Measurements from ENCODE around the gene RAB11FIP2.
A peak's percentile ranks its signal among the peaks of the same experiment; 100 is the strongest.

The RAB11FIP2 gene

DNA sequence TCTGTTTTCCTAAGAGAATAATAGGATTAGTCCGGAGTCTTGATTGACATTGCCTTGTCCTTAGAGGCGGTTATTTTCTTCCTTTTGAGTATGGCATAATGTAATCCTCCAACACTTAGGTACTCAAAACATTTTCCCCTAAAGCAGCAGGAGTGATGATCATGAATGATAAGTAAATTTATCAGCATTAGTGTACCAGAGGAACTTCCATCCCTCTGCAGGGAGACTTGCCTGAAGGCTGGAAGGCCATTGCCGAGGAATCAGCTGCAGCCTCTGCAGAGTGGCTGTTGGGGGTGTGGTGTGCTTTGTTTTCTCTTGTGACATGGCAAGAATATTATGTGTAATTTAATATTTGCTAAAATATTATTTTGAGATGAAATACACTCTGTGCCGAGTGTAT lies 56.8 kb downstream of the RAB11FIP2 start:
- intact Hi-C loops (cut with DNase I), result no loop called here
- DNase-seq, result peak in 1 of 10 donors; percentile 11

DNA sequence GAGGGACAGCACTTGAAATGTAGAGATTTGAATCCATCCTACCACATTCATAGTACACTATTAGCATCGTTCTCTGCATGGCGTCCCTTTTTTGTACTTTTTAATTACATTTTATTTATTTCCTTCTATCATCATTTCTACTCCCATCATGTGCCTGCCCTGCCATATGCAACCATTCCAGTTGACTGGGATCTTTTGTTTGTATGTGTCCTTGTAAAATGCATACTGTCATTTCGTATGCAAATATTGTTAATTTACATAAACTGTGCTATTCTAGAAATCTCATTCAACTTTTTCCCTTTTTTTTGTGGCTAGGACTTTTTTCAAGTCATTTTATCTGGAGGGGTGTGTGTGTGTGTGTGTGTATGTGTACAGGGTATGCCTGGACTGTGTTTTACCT lies 57.9 kb downstream of the RAB11FIP2 start:
- no peak for DNase-seq
- intact Hi-C loops (cut with DNase I), result no loop called here

DNA sequence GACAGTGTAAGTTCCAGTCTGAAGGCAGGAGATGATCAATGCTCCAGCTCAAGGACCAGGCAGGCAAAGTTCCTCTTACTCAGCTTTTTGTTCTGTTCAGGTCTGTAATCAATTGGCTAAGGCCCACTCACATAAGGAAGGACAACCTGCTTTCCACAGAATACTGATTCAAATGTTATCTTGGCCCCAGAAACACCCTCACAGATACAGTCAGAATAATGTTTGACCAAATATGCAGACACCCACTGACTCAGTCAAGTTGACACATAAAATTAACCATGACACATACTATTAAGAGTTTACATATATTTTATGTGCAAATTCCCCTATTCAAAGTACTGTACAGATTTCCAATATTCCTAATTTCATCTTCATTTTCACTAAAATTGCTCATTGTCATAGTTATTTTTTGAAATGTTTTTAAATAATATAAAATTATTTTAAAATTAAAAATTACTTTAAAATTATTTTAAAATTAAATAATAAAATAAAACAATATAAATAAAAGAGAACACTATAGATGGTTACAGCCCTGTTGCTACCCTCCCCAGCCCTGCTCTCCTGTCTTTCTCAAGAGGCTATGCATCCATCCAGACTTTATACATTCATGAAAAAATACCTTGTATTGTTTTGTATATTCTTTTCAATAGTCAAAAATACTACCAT lies 59.4 kb downstream of the RAB11FIP2 start:
- intact Hi-C loops (cut with DNase I), result no loop called here

DNA sequence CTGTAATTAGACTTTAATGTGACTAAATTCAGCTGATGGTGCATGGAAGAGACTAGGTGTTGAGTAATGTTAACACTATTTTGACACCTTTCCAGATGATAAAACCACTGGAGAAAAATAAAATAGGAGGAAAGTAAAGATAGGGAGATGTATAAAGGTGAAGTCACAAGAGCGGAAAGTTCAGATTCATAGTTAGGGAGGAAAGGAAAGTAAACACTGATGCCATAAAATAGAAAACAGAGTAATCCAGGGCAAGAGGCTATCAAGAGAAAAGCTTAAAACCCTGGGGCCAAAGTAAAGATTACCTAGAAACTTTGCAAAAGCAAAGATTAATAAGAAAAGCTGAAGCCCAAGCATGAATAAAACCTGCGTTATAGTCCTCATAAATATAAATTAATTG lies 62.8 kb downstream of the RAB11FIP2 start:
- no peak for DNase-seq
- intact Hi-C loops (cut with DNase I), result no loop called here

More for the DNA sequence above, 59.4 kb downstream of the RAB11FIP2 start:
- no peak for DNase-seq

DNA sequence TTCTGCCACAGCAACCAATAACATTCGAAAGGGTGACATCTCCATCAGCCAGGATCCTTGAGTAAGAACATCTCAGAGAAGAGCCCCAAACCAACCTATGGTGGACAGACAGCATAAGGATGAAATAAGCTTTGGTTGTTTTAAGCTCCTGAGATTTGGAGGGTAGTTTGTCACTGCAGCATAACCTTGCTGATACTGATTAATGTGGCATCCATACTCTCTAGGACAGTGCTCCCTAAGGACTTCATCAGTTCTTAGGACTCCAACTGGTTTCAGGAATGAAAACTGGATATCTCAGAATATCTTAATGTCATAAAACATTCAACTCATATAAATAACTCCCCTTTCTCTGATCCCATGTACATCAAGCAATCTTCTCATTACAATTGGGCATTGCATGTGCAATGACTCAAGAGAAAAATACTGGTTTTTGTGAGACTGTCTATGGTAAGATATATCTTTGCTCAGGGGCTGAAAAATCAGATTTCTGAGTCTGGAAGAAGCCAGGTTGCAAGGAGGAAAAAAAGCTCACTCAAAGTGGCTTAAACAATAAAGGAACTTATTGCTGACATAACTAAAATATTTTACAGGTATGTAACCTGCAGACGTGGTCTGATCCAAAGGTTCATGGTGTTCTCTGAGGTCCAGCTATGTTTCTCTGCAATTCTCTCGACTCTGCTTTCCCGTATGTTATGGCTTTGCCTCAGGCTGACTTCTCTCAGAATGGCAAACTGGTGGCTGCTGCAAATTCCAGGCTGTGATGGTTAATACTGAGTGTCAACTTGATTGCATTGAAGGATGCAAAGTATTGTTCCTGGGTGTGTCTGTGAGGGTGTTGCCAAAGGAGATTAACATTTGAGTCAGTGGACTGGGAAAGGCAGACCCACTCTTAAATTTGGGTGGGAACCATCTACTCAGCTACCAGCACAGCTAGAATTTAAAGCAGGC lies 65.7 kb downstream of the RAB11FIP2 start:
- intact Hi-C loops (cut with DNase I), result no loop called here
- DNase-seq, result no peak

DNA sequence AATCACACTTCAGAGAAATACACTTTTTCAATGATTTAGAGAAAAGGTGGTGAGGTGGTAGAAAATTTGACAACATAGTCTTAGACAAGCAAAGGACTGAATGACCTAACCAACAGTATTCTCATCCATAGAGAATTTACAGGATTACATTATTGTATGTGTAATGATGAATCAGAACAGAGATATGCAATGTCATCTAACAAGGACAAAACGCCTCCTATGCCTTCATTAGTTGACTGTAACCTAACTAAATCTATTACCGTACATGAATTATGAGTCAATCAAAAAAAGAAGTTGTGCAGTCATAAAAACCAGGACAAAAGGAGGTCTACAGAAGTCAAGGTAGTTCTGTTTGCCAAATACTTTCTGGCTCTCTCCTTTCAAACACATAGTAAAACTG lies 66.5 kb downstream of the RAB11FIP2 start:
- no peak for DNase-seq
- intact Hi-C loops (cut with DNase I), result no loop called here

DNA sequence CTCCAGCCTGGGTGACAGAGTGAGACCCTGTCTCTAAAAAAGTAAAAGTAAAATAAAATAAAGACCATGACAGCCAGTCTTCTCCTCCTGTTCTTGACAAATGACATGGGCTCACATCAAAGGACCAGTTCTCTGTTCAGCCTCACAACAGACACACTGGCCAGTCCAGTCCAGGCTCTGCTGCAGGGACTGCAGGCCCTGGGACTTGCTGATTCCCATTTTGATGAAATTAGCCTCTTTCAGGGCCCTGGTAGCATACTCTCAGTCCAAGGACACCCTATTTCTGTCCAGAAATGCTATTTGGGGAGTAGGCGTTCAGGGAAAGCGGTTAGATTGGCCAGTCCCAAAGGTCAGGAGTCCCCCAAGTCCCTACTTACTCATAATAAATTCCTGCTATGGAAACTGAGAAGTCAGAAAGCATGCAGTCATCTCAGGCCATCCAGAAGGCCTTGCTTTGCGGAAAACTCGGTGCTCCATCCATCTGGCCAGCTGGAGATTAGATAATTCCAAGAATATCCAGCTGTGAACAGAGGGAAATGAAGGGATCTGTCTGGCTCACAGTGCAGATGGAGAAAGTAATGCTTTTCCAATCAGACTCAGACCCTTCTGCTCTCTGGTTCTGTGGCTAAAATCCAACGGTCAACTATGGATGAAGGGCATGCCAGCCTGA lies 74.4 kb downstream of the RAB11FIP2 start:
- DNase-seq, result no peak

DNA sequence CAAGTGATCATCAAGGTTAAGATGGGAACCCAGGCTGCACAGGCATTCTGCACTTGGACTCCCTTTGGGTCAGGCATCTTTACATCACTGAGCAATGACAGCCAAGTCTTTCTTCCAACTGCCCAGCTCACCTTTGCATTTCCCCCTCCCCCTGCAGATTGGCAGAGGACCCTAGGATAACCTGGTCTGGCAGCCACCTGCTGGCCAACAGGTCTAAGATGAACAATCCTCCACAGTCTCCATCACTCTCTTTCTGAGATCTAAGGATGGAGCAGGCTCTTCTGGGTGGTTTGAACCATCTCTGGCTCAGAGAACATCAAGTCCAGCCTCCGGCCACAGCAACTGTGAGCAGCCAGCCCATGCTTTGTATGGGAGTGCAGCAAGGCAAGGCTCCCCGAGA lies 75.8 kb downstream of the RAB11FIP2 start:
- intact Hi-C loops (cut with DNase I), result no loop called here
- no peak for DNase-seq

More for the DNA sequence above, 74.4 kb downstream of the RAB11FIP2 start:
- intact Hi-C loops (cut with DNase I), result no loop called here

DNA sequence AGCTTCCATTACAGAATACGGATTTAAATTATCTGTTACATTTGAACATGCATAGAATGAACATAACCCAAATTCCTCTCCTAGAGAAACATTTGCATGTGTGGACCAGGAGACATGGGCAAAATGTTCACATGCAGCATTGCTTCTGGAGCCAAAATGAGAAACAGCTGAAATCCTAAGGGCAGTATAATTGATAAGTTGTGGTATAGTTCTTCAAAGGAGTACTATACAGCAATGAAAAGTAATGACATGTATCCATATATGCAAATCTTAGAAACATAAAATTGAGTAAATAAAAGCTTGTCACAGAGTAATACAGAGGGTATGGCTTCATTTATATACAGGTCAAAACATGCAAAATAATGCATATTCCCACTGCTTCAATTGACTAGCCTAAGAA lies 77.1 kb downstream of the RAB11FIP2 start:
- intact Hi-C loops (cut with DNase I), result no loop called here
- DNase-seq, result no peak

DNA sequence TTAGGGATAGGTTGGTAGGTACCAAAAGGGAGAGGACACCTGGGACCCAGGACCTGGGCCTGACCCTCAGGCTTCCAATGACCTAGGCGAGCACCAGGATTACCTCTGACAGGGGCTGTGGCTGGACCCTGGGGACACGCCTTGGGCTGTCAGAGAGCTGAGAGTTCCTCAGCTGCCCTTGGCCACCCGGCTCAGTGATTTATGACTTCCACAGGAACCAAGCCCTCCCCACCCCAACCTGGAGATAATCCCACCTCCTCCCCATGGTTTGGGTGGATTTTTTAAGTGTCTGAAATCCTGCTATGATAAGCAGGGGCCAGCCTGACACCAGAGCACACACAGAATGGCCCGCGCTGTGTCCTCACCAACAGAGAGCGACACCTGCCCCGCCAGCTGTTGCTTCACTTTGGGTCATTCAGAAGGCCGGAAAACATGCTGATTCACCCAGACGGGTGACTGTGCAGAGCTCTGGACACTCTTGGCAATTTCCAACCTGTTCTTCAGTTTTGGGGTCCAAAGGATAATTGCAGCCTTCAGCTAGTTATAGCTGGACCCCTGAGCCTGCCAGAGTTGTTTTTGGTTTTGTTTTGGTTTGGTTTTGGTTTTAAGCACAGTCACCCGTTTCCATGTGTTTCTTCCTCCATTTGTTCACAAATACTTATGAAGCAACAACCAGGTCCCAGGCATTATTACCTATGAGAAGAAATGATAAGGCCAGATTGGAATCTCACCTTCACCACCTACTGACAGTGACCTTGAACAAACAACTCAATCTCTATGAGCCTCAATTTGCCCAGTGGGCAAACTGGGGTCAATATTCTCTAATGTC lies 78.2 kb downstream of the RAB11FIP2 start:
- no peak for DNase-seq

DNA sequence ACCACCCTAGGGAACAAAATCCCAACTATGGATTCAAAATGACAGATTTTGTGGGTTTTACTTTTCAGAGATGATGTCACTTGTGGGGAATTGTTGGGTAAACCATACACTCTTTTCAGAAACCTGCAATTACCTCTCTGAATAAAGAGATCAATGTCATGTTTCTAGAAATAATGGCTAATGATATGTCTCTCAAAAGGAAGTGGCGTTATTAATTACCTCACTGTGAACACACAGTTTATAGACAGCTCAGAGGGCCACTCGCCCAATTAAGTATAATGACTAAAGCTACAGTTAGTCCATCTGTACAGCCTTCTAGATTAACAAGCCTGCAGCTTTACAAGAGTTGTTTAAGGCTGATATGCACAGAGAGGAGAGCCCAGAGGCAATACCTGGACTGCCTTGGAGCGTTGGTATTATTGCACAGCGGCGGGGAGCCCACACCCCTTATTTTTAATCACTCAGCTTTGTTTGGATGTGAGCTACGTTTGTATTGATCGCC lies 79.5 kb downstream of the RAB11FIP2 start:
- no peak for DNase-seq
- intact Hi-C loops (cut with DNase I), result no loop called here

More for the DNA sequence above, 78.2 kb downstream of the RAB11FIP2 start:
- intact Hi-C loops (cut with DNase I), result no loop called here

DNA sequence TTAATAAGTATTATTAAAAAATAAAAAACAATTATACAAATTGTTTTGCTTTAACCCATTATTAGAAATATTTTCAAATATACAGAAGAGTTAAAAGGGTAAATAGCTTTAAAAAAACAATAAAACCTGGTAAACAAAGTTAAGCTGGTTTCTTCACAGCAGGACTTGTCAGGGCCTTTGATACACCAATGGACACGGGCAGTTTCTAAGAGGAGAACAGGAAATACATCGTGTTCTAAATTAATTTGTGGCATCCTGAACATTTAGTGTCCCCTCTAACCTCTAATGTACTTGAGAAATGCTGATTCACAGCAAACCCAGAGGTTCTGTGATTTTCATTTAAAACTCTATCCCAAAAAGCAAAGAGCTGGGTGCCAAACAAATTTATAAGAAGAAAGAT lies 80.8 kb downstream of the RAB11FIP2 start:
- DNase-seq, result no peak
- intact Hi-C loops (cut with DNase I), result no loop called here

DNA sequence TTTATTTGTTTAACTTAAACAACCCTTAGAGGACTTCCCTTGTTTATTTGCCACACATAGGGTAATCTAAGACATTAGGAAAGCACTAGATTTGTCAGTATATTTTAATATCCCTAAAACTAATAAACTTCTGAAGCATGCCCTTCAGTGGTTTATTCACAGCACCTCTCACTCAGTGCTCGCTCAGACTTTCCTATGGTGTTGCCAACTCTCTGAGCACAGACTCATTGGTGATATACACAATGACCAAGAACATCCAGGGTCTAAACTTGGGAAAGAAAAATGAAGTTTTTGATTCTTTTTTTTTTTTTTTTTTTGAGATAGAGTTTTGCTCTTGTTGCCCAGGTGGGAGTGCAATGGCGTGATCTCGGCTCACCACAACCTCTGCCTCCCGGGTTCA lies 82.2 kb downstream of the RAB11FIP2 start:
- DNase-seq, result no peak
- intact Hi-C loops (cut with DNase I), result no loop called here

DNA sequence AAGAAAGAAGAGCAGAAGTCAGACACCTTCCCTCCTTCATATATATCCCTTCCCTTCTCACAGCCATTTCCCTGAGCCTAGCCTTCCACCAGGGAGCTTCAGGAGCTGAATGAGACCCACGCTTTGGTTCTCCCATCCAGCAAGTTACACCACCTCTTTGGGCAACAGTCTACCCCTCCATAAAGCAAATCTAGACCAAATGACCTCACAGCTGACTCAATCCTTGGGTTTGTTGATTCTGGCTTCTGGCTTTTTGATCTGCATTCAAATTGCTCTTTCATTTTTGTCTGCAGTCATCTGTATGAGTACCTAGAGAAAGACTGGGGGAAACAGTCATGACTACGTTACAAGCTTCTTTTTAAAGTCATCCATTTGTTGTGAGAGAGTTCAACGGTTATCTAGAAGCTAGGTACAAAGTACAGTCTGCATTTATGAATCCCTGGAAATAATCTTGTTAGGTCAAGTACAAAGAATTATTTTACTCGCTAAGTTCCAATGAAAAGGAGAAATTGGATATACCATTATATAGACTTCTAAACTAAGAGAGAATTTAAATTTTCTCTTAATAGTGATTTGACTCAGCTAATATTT lies 86.3 kb downstream of the RAB11FIP2 start:
- DNase-seq, result no peak
- intact Hi-C loops (cut with DNase I), result no loop called here

DNA sequence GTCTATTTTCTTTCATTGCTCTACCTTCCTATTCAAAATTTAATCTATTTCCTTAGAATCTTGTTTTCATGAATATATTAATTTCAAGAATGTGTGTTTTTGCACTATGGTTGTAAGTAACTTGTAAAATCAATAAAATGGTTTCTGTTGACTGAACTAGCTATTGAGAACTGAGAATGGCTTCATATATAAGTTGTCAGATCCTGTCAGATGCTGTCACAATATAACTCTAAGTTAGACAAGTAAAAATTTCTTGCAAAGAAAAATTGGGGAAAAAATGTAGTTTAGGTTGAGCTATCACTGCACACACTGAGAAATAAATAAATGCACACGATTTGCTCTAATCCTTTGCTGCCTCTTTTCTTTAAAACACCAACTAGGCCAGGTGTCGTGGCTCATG lies 89.8 kb downstream of the RAB11FIP2 start:
- DNase-seq, result no peak
- intact Hi-C loops (cut with DNase I), result no loop called here

DNA sequence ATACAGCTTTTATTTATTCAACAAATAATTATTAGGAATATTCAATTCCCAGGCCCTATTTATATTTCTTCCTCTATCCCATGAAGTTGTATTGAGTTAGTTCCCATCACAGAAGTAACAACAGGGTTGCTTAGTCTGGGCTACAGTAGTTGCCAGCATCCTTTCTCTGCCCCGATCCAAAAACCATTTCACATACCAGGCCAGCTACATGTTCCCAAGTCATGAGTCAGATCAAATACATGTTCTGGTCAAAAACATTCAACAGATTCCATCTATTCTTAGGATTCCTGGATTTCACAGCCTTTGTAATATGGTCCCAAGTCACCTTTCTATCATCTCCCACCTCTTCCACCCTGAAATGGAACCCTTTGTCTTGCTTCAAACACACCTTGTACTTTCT lies 91.6 kb downstream of the RAB11FIP2 start:
- DNase-seq, result no peak
- intact Hi-C loops (cut with DNase I), result no loop called here

All from posterior cingulate gyrus (tissue), 11 donors.